Measurements from ENCODE around the gene RASGRF1.

DNA sequence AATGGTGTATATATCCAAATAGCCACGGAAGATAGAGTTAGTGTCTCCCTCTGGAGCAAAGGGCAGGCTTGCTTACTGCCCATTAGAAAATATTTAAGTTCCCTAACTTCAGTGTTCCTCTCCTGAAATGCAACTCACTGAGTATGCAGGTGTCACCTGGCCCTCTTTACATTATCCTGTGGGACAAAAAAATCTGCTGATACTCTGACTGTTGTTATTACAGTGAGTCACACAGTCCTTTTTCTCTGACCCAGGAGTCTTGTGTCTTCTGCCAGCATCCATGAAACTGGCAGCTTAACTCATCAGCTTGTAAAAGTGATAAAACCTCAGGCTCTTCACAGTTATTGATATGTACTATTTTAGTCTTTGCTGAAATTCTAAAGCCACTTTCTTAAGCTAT is 42.2 kb upstream of the RASGRF1 start:
- TF ChIP-seq POLR2A (IDR thresholded peaks at IDR 0.05; ENCODE audit: extremely low read depth, insufficient read length): no peak
- TF ChIP-seq, protein P1, sequence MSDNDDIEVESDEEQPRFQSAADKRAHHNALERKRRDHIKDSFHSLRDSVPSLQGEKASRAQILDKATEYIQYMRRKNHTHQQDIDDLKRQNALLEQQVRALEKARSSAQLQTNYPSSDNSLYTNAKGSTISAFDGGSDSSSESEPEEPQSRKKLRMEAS (IDR thresholded peaks at IDR 0.05; ENCODE audit: low read depth, low read length): no peak

All from NB4 (cell line).